Lung microvascular endothelial cell (primary cell): ENCODE data around the gene SLC6A15. TPM values are rescaled to one million over a fixed set of nuclear protein-coding genes. Genes with fewer than 3 reads are reported as not detected.

Experiments used
- DNase-seq, 2 donors: peaks; one replicate each; pipeline versions ENCODE4 v3.0.0 to v3.0.0-alpha.2; 2010; ENCODE audit warnings: low read depth in 2 of 2
- total RNA-seq: library from RNA; depleted of rRNA; stranded (reverse); fragments of >200 nt; gene quantifications from 2 replicates; pipeline ENCODE4 v1.2.1, GENCODE V29; 2014

The SLC6A15 gene
- total RNA-seq: 1.3 and 9.3 TPM in 2 replicates

DNA sequence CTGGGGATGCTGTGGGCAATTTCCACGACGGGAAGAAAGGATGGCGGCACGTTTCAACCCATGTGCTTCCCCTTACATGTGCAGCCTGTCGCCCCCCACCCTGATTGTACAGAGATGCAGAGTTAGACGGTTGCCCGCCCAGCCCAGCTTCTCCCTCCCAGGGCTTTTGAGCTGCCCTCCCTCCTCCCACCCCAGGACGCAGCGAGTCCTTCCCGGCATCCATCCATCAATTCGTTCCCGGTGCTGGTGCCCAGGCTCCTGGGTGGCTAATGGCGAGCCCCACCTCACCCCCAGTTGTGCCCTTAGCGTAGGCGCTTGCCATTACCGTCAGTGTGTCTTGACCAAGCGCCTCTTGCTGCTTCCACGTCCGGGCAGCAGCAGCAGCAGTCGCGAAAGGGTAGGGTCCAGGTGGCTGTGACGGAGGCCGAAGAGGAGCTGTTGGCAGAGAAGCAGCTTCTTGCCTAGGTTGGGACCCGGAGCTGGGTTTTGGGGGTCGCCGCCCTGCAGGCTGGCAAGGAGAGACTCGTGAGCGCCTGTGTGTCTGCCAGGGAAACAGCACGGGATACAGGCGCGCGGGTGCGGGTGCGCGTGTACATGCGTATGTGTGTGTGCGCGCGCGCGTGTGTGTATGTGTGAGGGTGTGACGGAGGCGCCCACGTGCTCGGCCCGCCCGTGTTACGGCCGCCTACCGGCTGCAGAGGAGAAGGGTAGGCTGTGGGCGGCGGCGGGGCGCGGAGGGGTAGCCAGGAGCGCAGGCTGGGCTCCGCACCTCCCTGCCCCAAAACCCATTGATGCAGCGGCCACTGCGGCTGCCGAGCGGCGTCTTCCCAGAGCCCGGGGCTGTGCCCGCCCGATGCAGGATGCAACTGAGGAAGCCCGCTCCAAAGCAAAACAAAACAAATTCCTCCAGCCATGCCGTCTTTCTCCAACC lies at the start of gene SLC6A15:
TSS of gene SLC6A15 (minus strand) at position 602 of the 931 bp plus-strand sequence. CDS start 20,679 bp downstream, outside the sequence.
- DNase-seq: peak; percentile 71 to 90

DNA sequence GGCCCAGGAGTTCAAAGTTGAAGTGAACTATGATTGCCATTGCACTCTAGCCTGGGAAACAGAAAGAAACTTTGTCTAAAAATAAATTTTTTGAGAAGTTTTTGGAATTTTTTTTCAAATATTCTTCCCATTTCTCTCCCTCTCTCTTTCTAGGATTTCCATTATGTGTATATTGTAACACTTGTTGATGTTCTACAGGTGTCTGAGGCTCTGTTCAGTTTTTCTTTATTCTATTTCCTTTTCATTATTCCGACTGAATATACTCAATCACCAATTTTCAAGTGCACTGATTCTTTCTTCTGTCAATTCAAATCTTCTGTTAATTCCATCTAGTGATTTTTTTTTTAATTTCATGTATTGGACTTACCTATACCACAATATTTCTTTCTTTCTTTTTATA lies 48.3 kb upstream of the SLC6A15 start:
- no peak for DNase-seq

GRCh38 chr12:84955298-84955697 lies 42.7 kb upstream of the SLC6A15 start:
- no peak for DNase-seq

DNA sequence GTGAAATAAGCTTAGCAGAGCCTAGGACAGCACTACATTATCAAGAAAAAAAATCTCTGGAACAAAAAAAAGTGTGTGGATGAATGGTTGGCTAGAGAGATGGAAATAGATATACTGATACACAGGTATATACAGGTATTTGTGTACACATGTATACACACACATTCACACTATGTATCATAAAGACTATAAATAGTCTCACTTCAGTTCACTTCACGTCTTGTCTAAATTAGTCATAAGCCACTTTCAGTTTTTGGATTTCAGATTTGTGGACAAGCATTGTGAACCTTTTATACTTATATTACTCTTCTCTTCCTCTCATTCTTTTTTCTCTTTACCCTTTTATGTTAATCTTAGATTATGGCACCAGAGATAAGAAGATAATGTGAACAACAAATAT lies 41.8 kb upstream of the SLC6A15 start:
- DNase-seq: no peak

DNA sequence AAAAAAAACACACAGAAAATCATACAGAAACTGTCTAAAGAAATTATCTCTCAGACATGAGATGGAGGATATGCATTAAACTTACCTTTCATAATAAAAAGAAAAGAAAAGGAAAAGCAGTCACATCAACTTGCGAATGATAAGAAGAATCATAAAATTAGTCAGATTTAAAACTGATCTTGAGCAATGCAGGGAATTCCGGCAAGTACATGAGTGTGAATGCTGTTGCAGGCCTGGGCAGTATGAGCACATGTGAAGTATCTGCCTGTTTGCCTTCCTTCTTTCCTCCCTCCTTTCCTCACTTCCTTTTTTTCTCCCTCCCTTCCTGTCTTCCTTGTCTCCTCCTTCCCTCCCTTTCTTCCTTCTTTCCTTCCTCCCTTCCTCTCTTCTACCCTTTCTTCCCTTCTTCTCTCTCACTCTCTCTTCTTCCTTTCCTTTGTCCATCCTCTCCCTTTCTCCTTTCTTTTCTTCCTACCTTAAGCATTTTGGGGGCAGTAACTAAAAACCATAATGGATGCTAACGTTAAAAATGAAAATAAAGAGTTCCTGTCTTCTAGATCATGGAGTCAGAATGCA lies 38.5 kb upstream of the SLC6A15 start:
- no peak for DNase-seq

- DNase-seq: no peak
Measured at GRCh38 chr12:84946753-84947152, 34.2 kb upstream of the SLC6A15 start.

- no peak for DNase-seq
Measured at GRCh38 chr12:84937415-84937814, 24.8 kb upstream of the SLC6A15 start.

- DNase-seq: no peak
Measured at GRCh38 chr12:84929501-84929900, 16.9 kb upstream of the SLC6A15 start.

DNA sequence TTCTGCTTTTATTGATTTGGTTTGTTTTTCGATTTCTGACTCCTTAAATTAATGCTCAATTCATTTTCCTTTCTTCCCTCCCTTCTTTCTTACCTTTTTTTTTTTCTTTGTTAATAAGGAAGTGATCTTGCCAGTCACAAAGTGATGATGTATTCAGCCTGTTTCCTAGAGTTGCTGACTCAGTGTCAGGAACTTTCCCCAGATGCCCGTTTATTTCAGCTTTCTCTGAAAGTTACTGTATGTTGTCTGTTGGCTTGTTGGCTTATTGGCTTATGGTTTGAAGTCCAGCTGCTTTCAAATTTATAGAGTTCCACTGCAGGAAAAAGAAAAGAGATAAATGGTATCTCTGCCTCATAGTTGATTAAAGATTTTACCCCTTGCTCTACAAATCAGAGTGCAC lies 12.4 kb upstream of the SLC6A15 start:
- peak in 1 of 2 donors; percentile 82 for DNase-seq

DNA sequence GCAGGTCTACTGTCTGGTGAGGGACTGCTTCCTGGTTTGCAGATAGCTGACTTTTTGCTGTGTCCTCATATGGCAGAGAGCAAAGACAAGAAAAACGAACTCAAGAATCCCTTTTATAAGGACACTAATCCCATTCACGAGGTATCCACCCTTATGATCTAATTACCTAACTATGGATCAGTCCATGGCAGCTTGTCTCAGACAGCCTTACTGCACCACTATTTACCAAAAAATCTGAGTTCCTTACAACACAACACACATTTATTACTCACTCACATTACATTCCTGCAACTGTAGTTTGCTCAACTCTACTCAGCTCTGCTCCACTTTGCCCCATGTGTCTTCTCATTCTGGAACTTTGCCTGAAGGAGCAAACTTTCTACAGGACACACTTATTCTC lies 10.1 kb upstream of the SLC6A15 start:
- no peak for DNase-seq

DNA sequence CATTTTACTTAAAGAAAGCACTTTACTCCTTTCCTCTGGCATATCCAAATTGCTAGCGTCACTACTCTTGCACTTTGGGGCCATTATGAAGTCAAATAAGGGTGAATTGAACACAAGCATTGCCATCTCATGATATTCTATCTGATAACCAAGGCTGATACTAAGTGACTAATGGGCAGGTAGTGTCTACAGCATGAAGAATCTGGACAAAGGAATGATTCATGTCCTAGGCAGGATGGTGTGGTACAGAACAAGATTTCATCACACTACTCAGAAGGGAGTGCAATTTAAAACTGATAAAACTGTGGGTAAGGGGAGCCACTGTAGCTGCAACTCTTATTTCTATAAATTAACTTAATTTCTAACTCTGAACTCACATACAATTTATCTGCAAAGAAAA lies 7.7 kb upstream of the SLC6A15 start:
- DNase-seq: peak in 1 of 2 donors; percentile 7

DNA sequence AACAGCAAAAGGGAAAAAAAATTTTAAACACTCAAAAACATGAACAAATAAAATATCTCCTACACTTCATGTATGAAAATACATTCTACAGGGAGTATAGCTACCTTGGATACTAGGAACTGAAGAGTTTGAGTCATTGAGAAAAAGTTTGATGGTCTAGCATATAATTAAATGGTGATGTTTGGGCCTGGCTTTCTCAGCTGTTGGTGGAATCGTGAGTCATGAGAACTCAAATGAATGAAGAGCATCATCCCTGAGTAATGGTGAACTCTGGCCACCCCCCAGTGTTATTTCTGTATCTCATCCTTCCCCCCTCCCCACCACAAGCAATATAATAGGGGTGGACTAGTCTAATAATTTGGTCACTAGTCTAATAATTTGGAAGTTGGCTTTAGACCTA lies 6.7 kb upstream of the SLC6A15 start:
- DNase-seq: peak in 1 of 2 donors; percentile 8

DNA sequence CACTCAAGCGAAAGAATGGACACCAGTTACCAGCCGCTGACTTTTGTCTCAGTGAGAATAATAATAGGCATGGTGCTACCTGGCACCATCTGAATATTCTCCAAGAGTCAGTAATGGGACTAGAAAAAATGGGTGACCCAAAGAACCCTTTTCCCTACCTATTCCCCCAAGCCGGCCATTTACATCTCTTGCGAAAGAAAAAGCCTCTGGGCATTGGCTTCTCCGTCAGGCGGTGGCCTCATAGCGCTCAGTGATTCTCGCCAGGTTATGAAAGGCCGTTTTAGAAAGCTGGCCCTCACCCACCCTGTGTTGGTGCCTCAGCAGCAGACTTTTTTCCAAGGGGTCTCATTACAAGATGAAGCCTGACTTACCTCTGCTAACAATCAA lies 523 bp upstream of the SLC6A15 start:
- no peak for DNase-seq

GRCh38 chr12:84911271-84912197 lies 1.1 kb downstream of the SLC6A15 start:
- peak; percentile 17 to 85 for DNase-seq

DNA sequence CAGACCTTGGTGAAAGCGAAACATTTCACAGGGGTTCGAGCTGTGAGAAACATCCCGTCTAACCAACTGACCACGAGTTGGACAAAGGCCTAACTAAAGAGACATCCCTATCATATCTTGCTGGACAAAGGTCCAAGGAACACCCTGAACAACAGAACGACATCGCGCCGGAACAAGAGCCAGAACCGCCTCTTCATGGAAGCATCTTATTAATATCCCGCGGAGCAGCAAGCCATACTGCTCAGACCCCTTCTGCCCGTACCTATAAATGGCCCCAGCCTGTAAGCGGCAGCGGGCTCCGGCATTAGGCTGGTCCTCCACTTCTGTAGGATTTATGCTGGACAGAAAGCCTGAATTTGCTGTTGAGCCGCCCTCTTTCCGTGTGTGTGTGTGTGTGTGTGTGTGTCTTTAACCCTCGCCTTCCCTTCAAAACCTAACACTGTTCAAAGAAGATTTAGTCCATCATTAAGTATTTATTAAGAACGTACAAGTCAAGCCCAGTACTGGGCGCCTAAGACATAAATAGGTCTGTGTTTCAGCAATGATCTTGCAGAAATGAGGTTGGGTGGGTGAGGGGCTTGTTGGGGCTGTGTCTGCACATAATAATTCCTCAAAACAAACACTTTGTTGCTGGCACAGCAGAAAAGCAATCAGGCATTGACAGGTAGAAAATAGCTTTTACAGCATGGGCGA lies 1.9 kb downstream of the SLC6A15 start:
- peak; percentile 9 to 23 for DNase-seq

- no peak for DNase-seq
Measured at GRCh38 chr12:84904051-84904450, 8.5 kb downstream of the SLC6A15 start.

- DNase-seq: peak in 1 of 2 donors; percentile 66
Measured at GRCh38 chr12:84891106-84891838, 21.3 kb downstream of the SLC6A15 start.

DNA sequence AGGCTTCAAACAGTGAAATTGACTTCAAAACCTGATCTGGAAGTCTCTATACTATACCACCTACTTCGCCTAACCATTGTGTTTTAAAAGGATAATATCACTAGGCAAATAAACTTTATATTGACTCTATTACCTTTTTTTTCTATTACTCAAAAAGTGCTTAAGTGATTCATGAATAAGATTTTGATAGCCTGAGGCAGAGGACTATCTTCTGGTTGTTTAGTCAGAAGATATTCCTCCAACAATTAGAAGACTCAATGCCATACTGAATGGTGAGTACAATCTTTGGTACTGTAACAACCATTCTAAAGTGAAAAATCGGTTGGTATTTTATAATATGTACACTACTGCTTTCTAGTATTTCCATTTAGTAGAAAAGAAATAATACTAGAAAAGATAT lies 22.8 kb downstream of the SLC6A15 start:
- no peak for DNase-seq

DNA sequence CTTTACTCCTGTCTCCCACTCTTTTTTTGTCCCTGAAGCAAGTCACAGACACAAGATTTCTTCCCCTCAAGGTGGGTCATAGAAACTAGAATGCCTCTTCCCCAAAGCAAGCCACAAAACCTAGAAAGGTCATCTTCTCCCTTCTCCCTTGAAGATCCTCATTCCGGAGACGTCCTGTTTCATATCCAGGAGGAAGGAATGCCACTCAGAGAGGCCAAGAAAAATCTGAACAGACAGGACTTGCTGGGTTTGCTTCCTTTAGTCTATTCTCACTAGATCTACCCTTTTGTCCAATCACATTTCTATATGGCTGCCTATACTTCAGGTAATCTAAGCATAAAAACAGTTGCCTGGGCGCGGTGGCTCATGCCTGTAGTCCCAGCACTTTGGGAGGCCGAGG lies 23.7 kb downstream of the SLC6A15 start:
- DNase-seq: no peak

DNA sequence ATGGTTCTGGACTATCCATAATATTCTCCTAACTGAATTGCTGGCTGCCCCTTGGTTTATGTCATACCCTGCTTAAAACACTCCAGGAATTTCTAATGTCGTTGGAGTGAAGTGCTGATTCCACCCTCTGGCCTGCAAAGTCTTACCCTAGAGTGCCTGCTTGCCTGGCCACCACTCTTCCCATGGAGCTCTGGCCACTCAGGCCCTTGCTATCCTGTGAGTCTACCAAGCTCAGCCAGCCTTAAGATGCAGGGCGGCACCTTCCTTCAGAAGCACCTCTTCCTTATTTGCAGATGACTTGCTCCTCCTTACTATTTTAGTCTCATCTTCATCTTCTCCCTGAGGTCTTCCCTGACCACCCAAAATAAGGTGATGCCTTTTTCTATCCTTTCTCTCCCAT lies 35.3 kb downstream of the SLC6A15 start:
- DNase-seq: no peak

DNA sequence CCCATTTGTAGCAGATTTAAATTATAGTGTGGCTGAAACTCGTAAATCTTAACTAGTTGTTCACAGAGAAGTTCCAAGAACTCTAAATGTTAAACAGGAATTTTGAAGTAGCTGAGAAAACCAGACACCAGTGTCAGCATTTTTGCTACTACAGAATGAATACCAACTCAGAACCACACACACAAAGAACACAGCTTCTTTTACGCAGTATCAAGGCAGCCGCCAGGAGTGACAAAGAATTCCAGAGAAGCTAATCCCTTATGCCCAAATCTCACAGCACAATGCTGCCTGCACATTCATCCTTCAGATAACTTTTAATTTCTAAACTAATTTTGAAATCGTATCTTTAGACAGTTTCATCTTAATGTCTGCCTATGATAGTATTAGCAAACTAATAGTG lies 37.4 kb downstream of the SLC6A15 start:
- DNase-seq: no peak
